Testis (tissue), 3 donors: ENCODE measurements around the gene UBA1. TPM values are rescaled to one million over a fixed set of nuclear protein-coding genes. Genes with fewer than 3 reads are reported as not detected.

ENCODE experiments used
- DNase-seq: peaks from one replicate; pipeline ENCODE4 v3.0.0-alpha.2; 2019
- H3K27ac ChIP-seq, 2 donors: fragments of 200-600 bp; sonication (generic); one replicate each; pipeline ENCODE4 v1.5.1; 2019
- H3K27me3 ChIP-seq: fragments of 200-600 bp; sonication (generic); one replicate; pipeline ENCODE4 v1.5.1; 2019
- H3K36me3 ChIP-seq: fragments of 200-600 bp; sonication (generic); one replicate; pipeline ENCODE4 v1.5.1; 2017; ENCODE audit warnings: low read depth; ENCODE audit errors: missing control alignments
- H3K4me1 ChIP-seq: fragments of 200-600 bp; sonication (generic); one replicate; pipeline ENCODE4 v1.5.1; 2019
- H3K4me3 ChIP-seq, 2 donors: fragments of 200-600 bp; sonication (generic); one replicate each; pipeline ENCODE4 v1.5.1; 2017 to 2019
- H3K9me3 ChIP-seq: fragments of 200-600 bp; sonication (generic); one replicate; pipeline ENCODE4 v1.5.1; 2017
- POLR2A ChIP-seq: fragments of 450-650 bp; IDR thresholded peaks from one replicate; pipeline ENCODE4 v1.6.1; 2017; ENCODE audit warnings: antibody characterized with exemption, mild to moderate bottlenecking, moderate library complexity
- WGBS, 2 donors: methylation state at CpG; one replicate each; pipeline ENCODE4 v1.1.5; 2018; 5-methylcytosine and 5-hydroxymethylcytosine counted together
- intact Hi-C: fragments of 100-400 bp; cut with DNase I; formaldehyde crosslinking; loops from one replicate; pipeline ENCODE4 v1.15.1; 2023; ENCODE audit warnings: low total_unique reads
- polyA plus RNA-seq: library from polyadenylated mRNA; stranded (reverse); fragments of 350-450 nt; fragmentation: Illumina TruSeq; extraction: RNeasy Lipid Tissue Mini Kit (QIAGEN cat#74804); gene quantifications from one replicate; pipeline ENCODE4 v1.2.3, GENCODE V29; 2014; ENCODE audit warnings: low read depth, low replicate concordance; ENCODE audit not compliant: insufficient read depth
- total RNA-seq, 2 donors: library from RNA; depleted of rRNA; stranded (reverse); fragments of >200 nt; gene quantifications; one replicate each; pipeline ENCODE4 v1.2.3, GENCODE V29; 2016
- TF ChIP-seq, protein P1 (sequence below), 3 experiments: fragments of 450-650 bp in 2 of 3; fragments of 200-600 bp in 1 of 3; sonication (generic) in 1 of 3; IDR thresholded peaks; one replicate each; pipeline ENCODE4 v1.5.1; 2016 to 2019; ENCODE audit warnings: antibody characterized with exemption in 3 of 3, mild to moderate bottlenecking in 2 of 3, moderate library complexity in 1 of 3

The UBA1 gene
- total and polyA plus RNA-seq, 3 donors from 2014 or later, result 207 to 338 (median 243) TPM

DNA sequence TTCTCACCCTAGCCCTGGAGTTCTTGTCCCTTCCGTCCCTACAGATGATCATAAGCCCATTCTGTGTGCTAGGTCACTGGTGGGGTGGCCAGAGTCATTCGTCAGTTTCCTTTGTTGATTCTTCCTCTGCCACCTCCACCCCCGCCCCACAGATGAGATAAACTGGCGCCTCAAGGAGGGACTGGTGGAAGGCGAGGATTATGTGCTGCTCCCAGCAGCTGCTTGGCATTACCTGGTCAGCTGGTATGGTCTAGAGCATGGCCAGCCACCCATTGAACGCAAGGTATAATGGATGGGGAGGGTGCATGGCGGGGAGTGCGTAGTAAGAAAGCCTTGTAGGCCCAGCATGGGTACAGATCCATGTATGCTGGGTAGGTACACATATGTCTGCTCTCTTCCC lies 45.6 kb downstream of the UBA1 start:
- intact Hi-C loops, result no loop called here
- H3K4me1 ChIP-seq, result no peaks in the 10 kb centered on the region
- H3K9me3 ChIP-seq, result no peaks in the 10 kb centered on the region
- no peaks in the 10 kb centered on the region for H3K27me3 ChIP-seq
- no peaks in the 10 kb centered on the region for H3K36me3 ChIP-seq
- no peak for DNase-seq
- TF ChIP-seq POLR2A, result no peak
- TF ChIP-seq, protein P1, sequence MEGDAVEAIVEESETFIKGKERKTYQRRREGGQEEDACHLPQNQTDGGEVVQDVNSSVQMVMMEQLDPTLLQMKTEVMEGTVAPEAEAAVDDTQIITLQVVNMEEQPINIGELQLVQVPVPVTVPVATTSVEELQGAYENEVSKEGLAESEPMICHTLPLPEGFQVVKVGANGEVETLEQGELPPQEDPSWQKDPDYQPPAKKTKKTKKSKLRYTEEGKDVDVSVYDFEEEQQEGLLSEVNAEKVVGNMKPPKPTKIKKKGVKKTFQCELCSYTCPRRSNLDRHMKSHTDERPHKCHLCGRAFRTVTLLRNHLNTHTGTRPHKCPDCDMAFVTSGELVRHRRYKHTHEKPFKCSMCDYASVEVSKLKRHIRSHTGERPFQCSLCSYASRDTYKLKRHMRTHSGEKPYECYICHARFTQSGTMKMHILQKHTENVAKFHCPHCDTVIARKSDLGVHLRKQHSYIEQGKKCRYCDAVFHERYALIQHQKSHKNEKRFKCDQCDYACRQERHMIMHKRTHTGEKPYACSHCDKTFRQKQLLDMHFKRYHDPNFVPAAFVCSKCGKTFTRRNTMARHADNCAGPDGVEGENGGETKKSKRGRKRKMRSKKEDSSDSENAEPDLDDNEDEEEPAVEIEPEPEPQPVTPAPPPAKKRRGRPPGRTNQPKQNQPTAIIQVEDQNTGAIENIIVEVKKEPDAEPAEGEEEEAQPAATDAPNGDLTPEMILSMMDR (IDR thresholded peaks at IDR 0.05), result no peak
- H3K27ac ChIP-seq, result no peak overlapping the region
- no peak overlapping the region for H3K4me3 ChIP-seq
- 90 to 98% methylated on average over 4 to 8 of the region's 8 CpGs for WGBS, 2 donors

DNA sequence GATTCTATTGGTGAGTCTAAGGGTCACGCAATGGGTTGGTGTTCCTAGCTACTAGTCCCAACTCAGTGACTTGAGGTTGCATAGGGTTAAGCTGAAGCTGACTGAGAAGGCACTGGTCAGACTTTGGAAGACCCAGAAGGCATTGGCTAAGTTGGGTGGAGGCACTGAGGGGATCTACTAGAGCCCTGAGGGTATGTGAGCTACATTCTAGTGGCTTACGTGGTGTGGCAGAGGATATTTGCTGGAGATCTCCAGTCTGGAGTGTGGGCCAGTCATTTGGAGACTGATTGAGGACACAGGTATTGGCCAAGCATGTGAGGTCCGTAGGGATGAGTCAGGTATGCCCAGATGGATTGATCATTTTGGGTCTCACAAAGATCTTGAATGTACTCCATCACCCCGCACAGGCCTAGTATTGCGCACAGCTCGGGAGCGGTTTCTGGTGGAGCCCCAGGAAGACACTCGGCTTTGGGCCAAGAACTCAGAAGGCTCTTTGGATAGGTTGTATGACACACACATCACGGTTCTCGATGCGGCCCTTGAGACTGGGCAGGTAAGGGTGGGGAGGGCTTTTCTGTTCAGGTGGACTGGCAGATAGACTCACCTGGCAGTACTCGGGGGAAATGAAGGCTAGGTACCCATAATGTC lies 46.4 kb downstream of the UBA1 start:
- Histone ChIP-seq H3K27me3 (no peaks in the 10 kb centered on the region), H3K27ac (no peak overlapping the region), H3K9me3 (no peaks in the 10 kb centered on the region), H3K4me1 (no peaks in the 10 kb centered on the region), H3K4me3 (no peak overlapping the region), H3K36me3 (no peaks in the 10 kb centered on the region)
- 85 to 90% methylated on average over 3 to 5 of the region's 12 CpGs for WGBS, 2 donors
- TF ChIP-seq POLR2A, result no peak
- TF ChIP-seq, protein P1 (IDR thresholded peaks at IDR 0.05), result no peak
- intact Hi-C loops, result no loop called here
- DNase-seq, result no peak

DNA sequence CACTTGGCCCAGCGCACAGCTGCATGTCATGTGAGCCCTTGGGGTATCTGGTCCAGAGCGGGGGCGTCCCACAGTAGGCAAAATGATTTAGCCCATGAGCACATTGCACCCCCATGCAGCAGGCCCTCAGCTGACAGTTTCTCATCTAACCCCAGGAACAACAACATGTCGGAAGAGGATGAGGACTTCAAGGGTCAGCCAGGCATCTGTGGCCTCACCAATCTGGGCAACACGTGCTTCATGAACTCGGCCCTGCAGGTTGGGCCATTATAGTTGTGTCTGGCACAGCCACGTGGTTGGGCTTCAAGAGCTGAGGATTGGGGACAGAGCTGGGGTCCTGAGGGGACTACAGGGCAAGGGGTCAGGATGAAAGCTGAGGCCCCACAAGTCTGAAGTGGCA lies 47.0 kb downstream of the UBA1 start:
- H3K36me3 ChIP-seq, result no peaks in the 10 kb centered on the region
- intact Hi-C loops, result no loop called here
- DNase-seq, result no peak

DNA sequence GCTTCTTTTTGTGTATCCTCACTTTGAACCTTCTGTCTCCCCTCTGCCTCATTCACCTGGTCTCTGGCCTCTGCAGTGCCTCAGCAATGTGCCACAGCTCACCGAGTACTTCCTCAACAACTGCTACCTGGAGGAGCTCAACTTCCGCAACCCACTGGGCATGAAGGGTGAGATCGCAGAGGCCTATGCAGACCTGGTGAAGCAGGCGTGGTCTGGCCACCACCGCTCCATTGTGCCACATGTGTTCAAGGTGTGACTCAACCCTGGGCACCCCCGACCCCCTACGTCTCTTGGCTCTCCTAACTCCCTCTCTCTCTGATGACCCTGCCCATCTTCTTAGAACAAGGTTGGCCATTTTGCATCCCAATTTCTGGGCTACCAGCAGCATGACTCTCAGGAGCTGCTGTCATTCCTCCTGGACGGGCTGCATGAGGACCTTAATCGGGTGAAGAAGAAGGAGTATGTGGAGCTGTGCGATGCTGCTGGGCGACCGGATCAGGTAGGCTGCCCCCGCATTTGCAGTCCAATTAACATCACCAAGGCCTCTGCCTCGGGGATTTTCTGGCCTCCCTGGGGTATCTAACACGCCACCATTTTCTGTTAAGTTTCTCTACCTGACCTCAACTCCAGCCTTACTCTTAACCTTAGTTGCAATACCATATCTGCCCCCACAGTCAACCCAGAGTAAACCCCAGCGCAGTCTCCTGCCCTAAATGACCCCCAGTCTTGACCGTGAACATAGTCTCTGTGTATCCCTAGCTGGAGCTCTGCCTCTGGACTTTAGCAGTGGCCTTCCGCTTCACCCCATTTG lies 47.8 kb downstream of the UBA1 start:
- Histone ChIP-seq H3K4me3 (no peak overlapping the region), H3K9me3 (no peaks in the 10 kb centered on the region), H3K36me3 (no peaks in the 10 kb centered on the region), H3K27ac (no peak overlapping the region), H3K4me1 (no peaks in the 10 kb centered on the region), H3K27me3 (no peaks in the 10 kb centered on the region)
- DNase-seq, result no peak
- WGBS, 2 donors, result 96 to 97% methylated on average over 13 to 18 of the region's 18 CpGs
- intact Hi-C loops, result no loop called here
- no peak for TF ChIP-seq POLR2A
- TF ChIP-seq, protein P1 (IDR thresholded peaks at IDR 0.05), result no peak

More for the DNA sequence above, 47.0 kb downstream of the UBA1 start:
- Histone ChIP-seq H3K27ac (no peak overlapping the region), H3K4me1 (no peaks in the 10 kb centered on the region), H3K9me3 (no peaks in the 10 kb centered on the region), H3K27me3 (no peaks in the 10 kb centered on the region), H3K4me3 (no peak overlapping the region)
- 98 to 100% methylated on average over 4 to 7 of the region's 7 CpGs for WGBS, 2 donors
- TF ChIP-seq POLR2A, result no peak
- TF ChIP-seq, protein P1 (IDR thresholded peaks at IDR 0.05), result no peak
